ENCODE results near the gene MAN2A1. TPM values are rescaled to one million over a fixed set of nuclear protein-coding genes. Genes with fewer than 3 reads are reported as not detected.

Gene MAN2A1
- polyA plus RNA-seq (2013): 61.9 and 66.5 TPM in 2 replicates

DNA sequence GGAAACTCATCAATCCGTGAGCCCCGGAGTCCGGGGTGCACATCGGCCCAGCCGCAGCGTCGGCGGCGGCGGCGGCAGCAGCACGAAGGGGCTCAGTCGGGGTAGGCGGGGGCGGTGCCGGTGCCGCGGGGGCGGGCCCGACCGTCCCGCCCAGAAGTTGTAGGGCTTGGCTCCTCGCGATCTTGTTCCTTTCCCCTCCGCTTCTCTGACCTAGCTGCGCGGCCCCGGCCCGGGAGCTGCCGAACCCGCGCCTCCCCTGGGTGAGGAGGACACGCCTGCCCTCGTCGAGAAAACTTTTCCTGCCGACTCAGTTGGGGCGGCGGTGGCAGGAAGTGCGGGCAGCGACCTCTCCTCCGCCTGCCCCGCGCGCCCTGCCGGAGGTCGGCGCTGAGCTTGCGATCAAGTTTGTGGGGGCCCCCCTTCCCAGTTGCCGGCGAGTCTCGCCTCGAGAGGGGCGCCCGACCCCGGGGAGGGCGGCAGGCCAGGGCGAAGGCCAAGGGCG is at the start of gene MAN2A1:
TSS of gene MAN2A1 (plus strand) at position 188 of the 502 bp plus-strand sequence. CDS start 491 bp downstream, outside the sequence.
- H2BK5ac ChIP-seq (ENCODE audit: low read depth, low read length, poor library complexity): peak within 1 kb of the TSS; percentile 86
- peak within 1 kb of the TSS; percentile 85 for H4K91ac ChIP-seq (ENCODE audit: low read depth, low read length)
- H3K23ac ChIP-seq (ENCODE audit: low read length): peak within 1 kb of the TSS; percentile 37
- H3K9me3 ChIP-seq (ENCODE audit: insufficient read depth, low read depth, low read length): peaks cover 1% of the 10 kb centered on the region
- H3K79me1 ChIP-seq (ENCODE audit: low read length): peaks cover 16% of the 10 kb centered on the region
- H3K36me3 ChIP-seq (ENCODE audit: control insufficient read depth in 1 of 2, insufficient read depth in 2 of 2, low read length in 2 of 2): no peaks in the 10 kb centered on the region
- H4K12ac ChIP-seq (ENCODE audit: low read depth, low read length): peak within 1 kb of the TSS; percentile 77
- no peaks in the 10 kb centered on the region for H3K27me3 ChIP-seq (ENCODE audit: insufficient read depth, low read length)
- peak within 1 kb of the TSS; percentile 86 for H3K14ac ChIP-seq (ENCODE audit: low read length)
- H3K27ac ChIP-seq (ENCODE audit: low read depth, low read length): peak within 1 kb of the TSS; percentile 98
- H3K18ac ChIP-seq (ENCODE audit: low read length): peak within 1 kb of the TSS; percentile 81
- no CpG with 5 or more reads among the region's 58 CpGs for WGBS (ENCODE audit: extremely low coverage, insufficient coverage, insufficient read length)
- H2AK5ac ChIP-seq (ENCODE audit: low read length): peak within 1 kb of the TSS; percentile 55
- H4K8ac ChIP-seq (ENCODE audit: low read depth, low read length): peak within 1 kb of the TSS; percentile 79
- peak within 1 kb of the TSS; percentile 86 for H2AFZ ChIP-seq (ENCODE audit: insufficient read depth, low read length, poor library complexity)
- peaks cover 18% of the 10 kb centered on the region for H3K79me2 ChIP-seq (ENCODE audit: control insufficient read depth, insufficient read depth, low read length, poor library complexity)
- DNase-seq: peak; percentile 85 to 89
- H3K4me2 ChIP-seq (ENCODE audit: low read length): peak within 1 kb of the TSS; percentile 71
- H3K9ac ChIP-seq (ENCODE audit: low read length): peak within 1 kb of the TSS; percentile 93
- peak within 1 kb of the TSS; percentile 79 for H2BK120ac ChIP-seq (ENCODE audit: insufficient read depth, low read length, poor library complexity)
- peak within 1 kb of the TSS; percentile 98 for H3K4me3 ChIP-seq (ENCODE audit: low read depth, low read length)
- peak within 1 kb of the TSS; percentile 51 for H2BK12ac ChIP-seq (ENCODE audit: low read length)
- peak within 1 kb of the TSS; percentile 86 for H3K4ac ChIP-seq (ENCODE audit: low read depth, low read length)
- peaks cover 5 to 9% of the 10 kb centered on the region in 2 experiments for H3K4me1 ChIP-seq (ENCODE audit: control insufficient read depth in 1 of 2, insufficient read depth in 2 of 2, low read length in 2 of 2)

DNA sequence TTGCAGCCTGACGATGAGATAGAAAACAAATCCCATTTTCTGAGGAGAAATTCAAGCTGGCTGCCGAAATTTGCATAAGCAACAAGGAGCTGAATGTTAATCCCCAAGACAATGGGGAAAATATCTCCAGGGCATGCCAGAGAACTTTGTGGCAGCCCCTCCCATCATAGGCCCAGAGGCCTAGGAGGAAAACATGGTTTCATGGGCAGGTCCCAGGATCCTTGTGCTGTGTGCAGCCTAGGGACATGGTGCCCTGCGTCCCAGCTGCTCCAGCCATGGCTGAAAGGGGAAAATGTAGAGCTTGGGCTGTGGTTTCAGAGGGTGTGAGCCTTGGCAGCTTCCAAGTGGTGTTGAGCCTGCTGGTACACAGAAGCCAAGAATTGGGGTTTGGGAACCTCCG is 48.8 kb upstream of the MAN2A1 start:
- Histone ChIP-seq H3K9me3 (ENCODE audit: insufficient read depth, low read depth, low read length) (peaks cover 2% of the 10 kb centered on the region), H3K79me1 (ENCODE audit: low read length) (no peaks in the 10 kb centered on the region), H3K27me3 (ENCODE audit: insufficient read depth, low read length) (no peaks in the 10 kb centered on the region), H4K91ac (ENCODE audit: low read depth, low read length) (no peak overlapping the region), H3K18ac (ENCODE audit: low read length) (no peak overlapping the region), H3K9ac (ENCODE audit: low read length) (no peak overlapping the region), H3K4me3 (ENCODE audit: low read depth, low read length) (no peak overlapping the region), H2BK5ac (ENCODE audit: low read depth, low read length, poor library complexity) (no peak overlapping the region), H4K8ac (ENCODE audit: low read depth, low read length) (no peak overlapping the region), H3K14ac (ENCODE audit: low read length) (no peak overlapping the region), H3K79me2 (ENCODE audit: control insufficient read depth, insufficient read depth, low read length, poor library complexity) (no peaks in the 10 kb centered on the region), H2AK5ac (ENCODE audit: low read length) (no peak overlapping the region), H2BK120ac (ENCODE audit: insufficient read depth, low read length, poor library complexity) (no peak overlapping the region), H3K4ac (ENCODE audit: low read depth, low read length) (no peak overlapping the region), H2AFZ (ENCODE audit: insufficient read depth, low read length, poor library complexity) (no peak overlapping the region), H3K27ac (ENCODE audit: low read depth, low read length) (no peak overlapping the region), H3K36me3 (ENCODE audit: control insufficient read depth in 1 of 2, insufficient read depth in 2 of 2, low read length in 2 of 2) (no peaks in the 10 kb centered on the region), H3K4me1 (ENCODE audit: control insufficient read depth in 1 of 2, insufficient read depth in 2 of 2, low read length in 2 of 2) (peaks cover 0 to 2% of the 10 kb centered on the region in 2 experiments), H4K12ac (ENCODE audit: low read depth, low read length) (no peak overlapping the region), H3K23ac (ENCODE audit: low read length) (no peak overlapping the region), H3K4me2 (ENCODE audit: low read length) (no peak overlapping the region), H2BK12ac (ENCODE audit: low read length) (no peak overlapping the region)
- WGBS (ENCODE audit: extremely low coverage, insufficient coverage, insufficient read length): no CpG with 5 or more reads among the region's 4 CpGs
- no peak for DNase-seq

DNA sequence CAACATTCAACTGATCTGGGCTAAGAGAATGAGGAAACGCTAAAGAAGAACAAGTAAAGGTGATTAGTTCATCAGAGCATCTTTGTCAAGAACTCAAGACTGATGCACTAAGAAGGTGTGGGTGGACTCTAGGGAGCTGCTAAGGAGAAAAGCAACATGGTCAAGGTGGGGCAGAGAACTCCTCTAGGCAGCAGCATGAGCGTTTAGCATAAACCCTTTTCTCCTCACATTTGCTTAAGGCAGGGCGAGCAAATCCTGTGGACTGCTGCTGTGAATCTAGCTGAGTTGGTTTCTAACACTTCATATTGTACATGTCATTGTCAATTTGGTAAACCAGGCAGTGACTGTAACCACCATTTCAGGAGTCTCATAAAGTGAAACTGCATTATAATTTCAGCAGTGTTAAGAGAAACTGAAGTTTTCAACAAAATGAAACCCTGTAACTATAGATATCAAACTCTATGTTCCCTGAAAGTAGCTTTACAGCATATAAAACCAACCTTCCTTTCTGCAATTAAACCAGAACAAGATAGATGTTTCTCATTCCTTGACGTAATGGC is 45.9 kb upstream of the MAN2A1 start:
- no peak overlapping the region for H3K14ac ChIP-seq (ENCODE audit: low read length)
- no peak overlapping the region for H3K4me2 ChIP-seq (ENCODE audit: low read length)
- no peak overlapping the region for H2BK5ac ChIP-seq (ENCODE audit: low read depth, low read length, poor library complexity)
- no peaks in the 10 kb centered on the region for H3K36me3 ChIP-seq (ENCODE audit: control insufficient read depth in 1 of 2, insufficient read depth in 2 of 2, low read length in 2 of 2)
- no peaks in the 10 kb centered on the region for H3K79me1 ChIP-seq (ENCODE audit: low read length)
- no peak overlapping the region for H3K27ac ChIP-seq (ENCODE audit: low read depth, low read length)
- no peak overlapping the region for H4K12ac ChIP-seq (ENCODE audit: low read depth, low read length)
- no peak overlapping the region for H2BK12ac ChIP-seq (ENCODE audit: low read length)
- no peak overlapping the region for H3K18ac ChIP-seq (ENCODE audit: low read length)
- H3K4me1 ChIP-seq (ENCODE audit: control insufficient read depth in 1 of 2, insufficient read depth in 2 of 2, low read length in 2 of 2): peaks cover 0 to 2% of the 10 kb centered on the region in 2 experiments
- no peak overlapping the region for H3K4me3 ChIP-seq (ENCODE audit: low read depth, low read length)
- DNase-seq: no peak
- no peaks in the 10 kb centered on the region for H3K79me2 ChIP-seq (ENCODE audit: control insufficient read depth, insufficient read depth, low read length, poor library complexity)
- no peak overlapping the region for H3K23ac ChIP-seq (ENCODE audit: low read length)
- no peak overlapping the region for H2BK120ac ChIP-seq (ENCODE audit: insufficient read depth, low read length, poor library complexity)
- H2AFZ ChIP-seq (ENCODE audit: insufficient read depth, low read length, poor library complexity): no peak overlapping the region
- no peak overlapping the region for H2AK5ac ChIP-seq (ENCODE audit: low read length)
- no peak overlapping the region for H3K9ac ChIP-seq (ENCODE audit: low read length)
- no peak overlapping the region for H4K8ac ChIP-seq (ENCODE audit: low read depth, low read length)
- no peak overlapping the region for H3K4ac ChIP-seq (ENCODE audit: low read depth, low read length)
- H3K9me3 ChIP-seq (ENCODE audit: insufficient read depth, low read depth, low read length): peaks cover 2% of the 10 kb centered on the region
- H4K91ac ChIP-seq (ENCODE audit: low read depth, low read length): no peak overlapping the region
- no peaks in the 10 kb centered on the region for H3K27me3 ChIP-seq (ENCODE audit: insufficient read depth, low read length)
- WGBS (ENCODE audit: extremely low coverage, insufficient coverage, insufficient read length): no CpG with 5 or more reads among the region's 4 CpGs

DNA sequence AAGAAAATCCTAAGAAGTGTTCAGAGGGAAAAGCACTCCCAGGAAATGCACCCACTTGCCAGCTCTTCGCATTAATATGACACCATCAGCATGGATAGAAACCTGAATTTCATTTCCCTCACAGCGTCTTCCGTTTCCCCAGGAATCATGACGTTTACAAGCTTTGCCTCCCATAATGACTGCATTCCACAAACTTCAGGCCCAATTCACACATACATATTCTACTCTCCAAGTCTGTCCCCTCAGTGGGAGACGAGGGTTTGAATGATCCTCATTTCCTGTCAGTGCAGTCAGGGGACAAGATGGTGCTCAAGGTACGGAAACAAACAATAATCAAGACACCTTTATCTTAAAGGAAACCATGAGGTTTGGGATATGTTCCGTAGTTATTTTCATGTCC is 44.9 kb upstream of the MAN2A1 start:
- DNase-seq: no peak
- Histone ChIP-seq H2AFZ (ENCODE audit: insufficient read depth, low read length, poor library complexity) (no peak overlapping the region), H3K14ac (ENCODE audit: low read length) (no peak overlapping the region), H2BK120ac (ENCODE audit: insufficient read depth, low read length, poor library complexity) (no peak overlapping the region), H3K4ac (ENCODE audit: low read depth, low read length) (no peak overlapping the region), H3K9me3 (ENCODE audit: insufficient read depth, low read depth, low read length) (peaks cover 2% of the 10 kb centered on the region), H2AK5ac (ENCODE audit: low read length) (no peak overlapping the region), H4K91ac (ENCODE audit: low read depth, low read length) (no peak overlapping the region), H3K27me3 (ENCODE audit: insufficient read depth, low read length) (no peaks in the 10 kb centered on the region), H3K79me1 (ENCODE audit: low read length) (no peaks in the 10 kb centered on the region), H3K36me3 (ENCODE audit: control insufficient read depth in 1 of 2, insufficient read depth in 2 of 2, low read length in 2 of 2) (no peaks in the 10 kb centered on the region), H3K4me2 (ENCODE audit: low read length) (no peak overlapping the region), H3K4me3 (ENCODE audit: low read depth, low read length) (no peak overlapping the region), H3K23ac (ENCODE audit: low read length) (no peak overlapping the region), H2BK5ac (ENCODE audit: low read depth, low read length, poor library complexity) (no peak overlapping the region), H3K9ac (ENCODE audit: low read length) (no peak overlapping the region), H2BK12ac (ENCODE audit: low read length) (no peak overlapping the region), H4K12ac (ENCODE audit: low read depth, low read length) (no peak overlapping the region), H4K8ac (ENCODE audit: low read depth, low read length) (no peak overlapping the region), H3K4me1 (ENCODE audit: control insufficient read depth in 1 of 2, insufficient read depth in 2 of 2, low read length in 2 of 2) (peaks cover 0 to 2% of the 10 kb centered on the region in 2 experiments), H3K18ac (ENCODE audit: low read length) (no peak overlapping the region), H3K27ac (ENCODE audit: low read depth, low read length) (no peak overlapping the region), H3K79me2 (ENCODE audit: control insufficient read depth, insufficient read depth, low read length, poor library complexity) (no peaks in the 10 kb centered on the region)
- WGBS (ENCODE audit: extremely low coverage, insufficient coverage, insufficient read length): no CpG with 5 or more reads among the region's 7 CpGs

All from trophoblast cell (in vitro differentiated cells and primary cell).